GM12878 (cell line): ENCODE results near the gene CCL15. TPM values are rescaled to one million over a fixed set of nuclear protein-coding genes. Genes with fewer than 3 reads are reported as not detected.

Source experiments
- ASH2L ChIP-seq: fragments of 300-600, 200-600 bp; sonication (generic); IDR thresholded peaks from 2 replicates; pipeline ENCODE4 v1.6.1; 2017; ENCODE audit warnings: low read depth, mild to moderate bottlenecking, borderline replicate concordance
- BCL11A ChIP-seq: IDR thresholded peaks from 2 replicates; pipeline ENCODE4 v1.6.1; 2011; ENCODE audit warnings: low read depth, low read length
- BRCA1 ChIP-seq: IDR thresholded peaks from 2 replicates; pipeline ENCODE4 v1.6.1; 2011; ENCODE audit warnings: low read depth, low read length, improper control_type of control experiment
- CHD1 ChIP-seq: IDR thresholded peaks from 2 replicates; pipeline ENCODE4 v1.6.1; 2012; ENCODE audit warnings: low read depth, low read length, improper control_type of control experiment
- EP300 ChIP-seq, 2 experiments: fragments of 150-350 bp in 1 of 2; IDR thresholded peaks; 2 replicates each; pipeline ENCODE4 v1.6.1; 2011 to 2012; ENCODE audit warnings: low read depth in 2 of 2, low read length in 2 of 2, borderline replicate concordance in 1 of 2, improper control_type of control experiment in 1 of 2, inconsistent platforms in 1 of 2; ENCODE audit not compliant: control insufficient read depth in 1 of 2
- HDAC2 ChIP-seq: fragments of 200-600 bp; sonication (generic); IDR thresholded peaks from 2 replicates; pipeline ENCODE4 v1.6.1; 2017
- KDM1A ChIP-seq: fragments of 200-600 bp; sonication (generic); IDR thresholded peaks from 2 replicates; pipeline ENCODE4 v1.6.1; 2016; ENCODE audit warnings: borderline replicate concordance
- KLF5 ChIP-seq: fragments of 450-650 bp; IDR thresholded peaks from 2 replicates; pipeline ENCODE4 v1.6.1; 2014; ENCODE audit warnings: mild to moderate bottlenecking; ENCODE audit not compliant: partially characterized antibody
- MEF2B ChIP-seq: fragments of 450-650 bp; IDR thresholded peaks from 2 replicates; pipeline ENCODE4 v1.6.1; 2018; ENCODE audit warnings: mild to moderate bottlenecking, moderate library complexity; ENCODE audit not compliant: partially characterized antibody, poor library complexity, severe bottlenecking
- MLLT1 ChIP-seq: fragments of 450-650 bp; IDR thresholded peaks from 2 replicates; pipeline ENCODE4 v1.6.1; 2016; ENCODE audit warnings: mild to moderate bottlenecking
- MYC ChIP-seq: IDR thresholded peaks from 2 replicates; pipeline ENCODE4 v1.6.1; 2011; ENCODE audit warnings: mild to moderate bottlenecking, low read length, moderate library complexity, inconsistent platforms; ENCODE audit not compliant: insufficient read depth, insufficient replicate concordance, insufficient read length, severe bottlenecking
- NBN ChIP-seq: fragments of 450-650 bp; IDR thresholded peaks from 2 replicates; pipeline ENCODE4 v1.6.1; 2016
- PAX8 ChIP-seq: fragments of 450-650 bp; IDR thresholded peaks from 2 replicates; pipeline ENCODE4 v1.6.1; 2017; ENCODE audit warnings: mild to moderate bottlenecking, moderate library complexity
- POU2F2 ChIP-seq: IDR thresholded peaks from 3 replicates; pipeline ENCODE4 v1.6.1; 2011; ENCODE audit warnings: low read depth, mild to moderate bottlenecking, low read length, borderline replicate concordance
- RBBP5 ChIP-seq: fragments of 200-600 bp; sonication (generic); conservative IDR thresholded peaks from 2 replicates; pipeline ENCODE4 v1.6.1; 2016
- RELA ChIP-seq: fragments of 450-650 bp; IDR thresholded peaks from 2 replicates; pipeline ENCODE4 v1.8.0; 2014; ENCODE audit warnings: borderline replicate concordance; ENCODE audit not compliant: partially characterized antibody
- RFX5 ChIP-seq: IDR thresholded peaks from 2 replicates; pipeline ENCODE4 v1.6.1; 2011; ENCODE audit warnings: low read depth, low read length, improper control_type of control experiment
- SMAD5 ChIP-seq: IDR thresholded peaks from 2 replicates; pipeline ENCODE4 v1.6.1; 2016; ENCODE audit warnings: antibody characterized with exemption, low read depth
- SMC3 ChIP-seq: IDR thresholded peaks from 2 replicates; pipeline ENCODE4 v1.6.1; 2011; ENCODE audit warnings: low read length, improper control_type of control experiment, borderline replicate concordance
- SPI1 ChIP-seq: IDR thresholded peaks from 2 replicates; pipeline ENCODE4 v1.6.1; 2011; ENCODE audit warnings: low read depth, mild to moderate bottlenecking, low read length, moderate library complexity, borderline replicate concordance; ENCODE audit not compliant: insufficient read depth
- USF1 ChIP-seq: IDR thresholded peaks from 2 replicates; pipeline ENCODE4 v1.6.1; 2011; ENCODE audit warnings: borderline replicate concordance, low read depth, mild to moderate bottlenecking, moderate library complexity, mixed read lengths, low read length; ENCODE audit not compliant: insufficient read depth; ENCODE audit errors: extremely low read length
- ZBTB4 ChIP-seq: fragments of 450-650 bp; formaldehyde crosslinking; IDR thresholded peaks from 2 replicates; pipeline ENCODE4 v1.4.0; 2022; ENCODE audit warnings: mild to moderate bottlenecking, moderate library complexity
- polyA plus RNA-seq, 11 experiments: library from polyadenylated mRNA; depleted of rRNA in 4 of 11; unstranded in 6 of 11; stranded (reverse) in 5 of 11; fragments of >200 nt; fragmentation: Nextera tagmentation in 4 of 11; fragmentation: Illumina TruSeq in 1 of 11; extraction: Ambion mirVana in 4 of 11; extraction: Trizol in 1 of 11; gene quantifications; 1 replicate in 1 of 11; 2 replicates in 10 of 11; pipeline versions ENCODE4 v1.2.1 to v1.2.3, GENCODE V29; 2011 to 2016; ENCODE audit warnings: inconsistent platforms in 2 of 11, missing spikeins in 2 of 11, low read depth in 1 of 11
- total RNA-seq, 4 experiments: library from RNA; depleted of rRNA in 3 of 4; stranded (reverse); fragments of >200 nt in 3 of 4; fragmentation: Illumina TruSeq in 1 of 4; extraction: Trizol in 1 of 4; gene quantifications; 2 replicates each; pipeline versions ENCODE4 v1.2.1 to v1.2.3, GENCODE V29; 2013 to 2021
- TF ChIP-seq, protein P1 (sequence below): fragments of 150-350 bp; IDR thresholded peaks from 2 replicates; pipeline ENCODE4 v1.6.1; 2016; ENCODE audit warnings: low read depth, low read length

CCL15 gene
- total and polyA plus RNA-seq, 10 of the 15 experiments (the other 5 are each of a cell fraction or from before 2014, with no cell fraction given) = 0.12 TPM; not detected in 9

GRCh38 chr17:36034127-36034526 lies 32.8 kb upstream of the CCL15 start (continued):
- no peak for TF ChIP-seq KDM1A
- no peak for TF ChIP-seq RBBP5
- no peak for TF ChIP-seq SMC3
- no peak for TF ChIP-seq HDAC2
- no peak for TF ChIP-seq BRCA1
- no peak for TF ChIP-seq USF1
- TF ChIP-seq ZBTB4 (CRISPR knock-in tag) = no peak
- no peak for TF ChIP-seq KLF5
- no peak; the same call in 2 of the 3 replicates for TF ChIP-seq POU2F2
- TF ChIP-seq RELA = no peak
- no peak for TF ChIP-seq ASH2L
- peak; percentile 96 for TF ChIP-seq BCL11A
- TF ChIP-seq MEF2B = peak; percentile 79
- no peak for TF ChIP-seq CHD1
- no peak for TF ChIP-seq SMAD5
- peak; percentile 65; the same call in 1 of the 2 replicates for TF ChIP-seq MLLT1
- TF ChIP-seq, protein P1, sequence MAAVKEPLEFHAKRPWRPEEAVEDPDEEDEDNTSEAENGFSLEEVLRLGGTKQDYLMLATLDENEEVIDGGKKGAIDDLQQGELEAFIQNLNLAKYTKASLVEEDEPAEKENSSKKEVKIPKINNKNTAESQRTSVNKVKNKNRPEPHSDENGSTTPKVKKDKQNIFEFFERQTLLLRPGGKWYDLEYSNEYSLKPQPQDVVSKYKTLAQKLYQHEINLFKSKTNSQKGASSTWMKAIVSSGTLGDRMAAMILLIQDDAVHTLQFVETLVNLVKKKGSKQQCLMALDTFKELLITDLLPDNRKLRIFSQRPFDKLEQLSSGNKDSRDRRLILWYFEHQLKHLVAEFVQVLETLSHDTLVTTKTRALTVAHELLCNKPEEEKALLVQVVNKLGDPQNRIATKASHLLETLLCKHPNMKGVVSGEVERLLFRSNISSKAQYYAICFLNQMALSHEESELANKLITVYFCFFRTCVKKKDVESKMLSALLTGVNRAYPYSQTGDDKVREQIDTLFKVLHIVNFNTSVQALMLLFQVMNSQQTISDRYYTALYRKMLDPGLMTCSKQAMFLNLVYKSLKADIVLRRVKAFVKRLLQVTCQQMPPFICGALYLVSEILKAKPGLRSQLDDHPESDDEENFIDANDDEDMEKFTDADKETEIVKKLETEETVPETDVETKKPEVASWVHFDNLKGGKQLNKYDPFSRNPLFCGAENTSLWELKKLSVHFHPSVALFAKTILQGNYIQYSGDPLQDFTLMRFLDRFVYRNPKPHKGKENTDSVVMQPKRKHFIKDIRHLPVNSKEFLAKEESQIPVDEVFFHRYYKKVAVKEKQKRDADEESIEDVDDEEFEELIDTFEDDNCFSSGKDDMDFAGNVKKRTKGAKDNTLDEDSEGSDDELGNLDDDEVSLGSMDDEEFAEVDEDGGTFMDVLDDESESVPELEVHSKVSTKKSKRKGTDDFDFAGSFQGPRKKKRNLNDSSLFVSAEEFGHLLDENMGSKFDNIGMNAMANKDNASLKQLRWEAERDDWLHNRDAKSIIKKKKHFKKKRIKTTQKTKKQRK = no peak
- TF ChIP-seq SPI1 = peak; percentile 79; the same call in 1 of the 2 replicates
- TF ChIP-seq EP300 (IDR thresholded peaks at IDR 0.05; ENCODE audit: borderline replicate concordance in 1 of 2, control insufficient read depth in 1 of 2, low read depth in 2 of 2, low read length in 2 of 2) = peak; percentile 87 to 96
- TF ChIP-seq PAX8 = no peak
- TF ChIP-seq MYC = no peak
- TF ChIP-seq NBN = peak; percentile 82
- TF ChIP-seq RFX5 = no peak
